Measurements from ENCODE around the gene FANCE. TPM values are rescaled to one million over a fixed set of nuclear protein-coding genes. Genes with fewer than 3 reads are reported as not detected.

FANCE gene
- total RNA-seq, 2 donors from 2014 or later, result 4.9 to 9.2 TPM

- no peaks in the 10 kb centered on the region for H3K36me3 ChIP-seq (replicated peaks in 1 of 2; ENCODE audit: insufficient read depth in 1 of 2, low read depth in 2 of 2)
- DNase-seq (no peak), ATAC-seq (no peak)
- intact Hi-C loops (cut with DNase I), result no loop called here
- no peaks in the 10 kb centered on the region for H3K27me3 ChIP-seq
- H3K4me1 ChIP-seq, result peaks cover 25% of the 10 kb centered on the region
- H3K9me3 ChIP-seq, result no peaks in the 10 kb centered on the region
- no peak for TF ChIP-seq CTCF (IDR thresholded peaks at IDR 0.05)
- TF ChIP-seq POLR2A (IDR thresholded peaks at IDR 0.05), result no peak
- no peak overlapping the region for H3K4me3 ChIP-seq
- no peak overlapping the region for H3K27ac ChIP-seq
- WGBS, 2 donors, result 89 to 98% methylated on average over 4 of the region's 4 CpGs
Observed at GRCh38 chr6:35483062-35483461, 30.9 kb downstream of the FANCE start.

- ATAC-seq, result no peak
- no peaks in the 10 kb centered on the region for H3K27me3 ChIP-seq
- H3K4me3 ChIP-seq, result no peak overlapping the region
- H3K36me3 ChIP-seq (replicated peaks in 1 of 2; ENCODE audit: insufficient read depth in 1 of 2, low read depth in 2 of 2), result no peaks in the 10 kb centered on the region
- TF ChIP-seq CTCF (IDR thresholded peaks at IDR 0.05) (no peak), POLR2A (IDR thresholded peaks at IDR 0.05) (no peak)
- intact Hi-C loops (cut with DNase I), result no loop called here
- no peaks in the 10 kb centered on the region for H3K9me3 ChIP-seq
- peaks cover 29% of the 10 kb centered on the region for H3K4me1 ChIP-seq
- no peak overlapping the region for H3K27ac ChIP-seq
- no peak for DNase-seq
- WGBS, 2 donors, result 78 to 96% methylated on average over 3 of the region's 3 CpGs
Observed at GRCh38 chr6:35483490-35483889, 31.4 kb downstream of the FANCE start.

- no peaks in the 10 kb centered on the region for H3K36me3 ChIP-seq (replicated peaks in 1 of 2; ENCODE audit: insufficient read depth in 1 of 2, low read depth in 2 of 2)
- TF ChIP-seq POLR2A (IDR thresholded peaks at IDR 0.05) (no peak), CTCF (IDR thresholded peaks at IDR 0.05) (no peak)
Observed at GRCh38 chr6:35483893-35484645, 31.9 kb downstream of the FANCE start.

GRCh38 chr6:35484921-35485392, 32.8 kb downstream of the FANCE start:
- no peak for DNase-seq
- no peak for ATAC-seq
- TF ChIP-seq POLR2A (IDR thresholded peaks at IDR 0.05) (no peak), CTCF (IDR thresholded peaks at IDR 0.05) (no peak)
- intact Hi-C loops (cut with DNase I), result no loop called here
- Histone ChIP-seq H3K4me3 (no peak overlapping the region), H3K4me1 (peaks cover 30% of the 10 kb centered on the region), H3K27ac (peak overlapping the region in 1 of 4 donors; percentile 14), H3K9me3 (no peaks in the 10 kb centered on the region), H3K27me3 (no peaks in the 10 kb centered on the region), H3K36me3 (replicated peaks in 1 of 2; ENCODE audit: insufficient read depth in 1 of 2, low read depth in 2 of 2) (no peaks in the 10 kb centered on the region)
- 89 to 97% methylated on average over 7 of the region's 7 CpGs for WGBS, 2 donors

More at GRCh38 chr6:35483893-35484645, 31.9 kb downstream of the FANCE start:
- 87 to 90% methylated on average over 13 of the region's 13 CpGs for WGBS, 2 donors
- ATAC-seq (no peak), DNase-seq (no peak)
- Histone ChIP-seq H3K27me3 (no peaks in the 10 kb centered on the region), H3K27ac (no peak overlapping the region), H3K9me3 (no peaks in the 10 kb centered on the region), H3K4me1 (peaks cover 29% of the 10 kb centered on the region), H3K4me3 (no peak overlapping the region)
- intact Hi-C loops (cut with DNase I), result no loop called here

All from body of pancreas (tissue), 4 donors.